Uterus (tissue), 4 donors: ENCODE results near the gene GRM8. TPM values are rescaled to one million over a fixed set of nuclear protein-coding genes. Genes with fewer than 3 reads are reported as not detected.

Experiments used
- DNase-seq, 2 donors: peaks; one replicate each; pipeline ENCODE4 v3.0.0-alpha.2; 2019 to 2020
- H3K27ac ChIP-seq, 2 donors: fragments of 200-600 bp; sonication (generic); 1 replicate in 1 of 2; 2 replicates in 1 of 2; pipeline ENCODE4 v1.5.1; 2016 to 2018
- H3K27me3 ChIP-seq, 2 donors: fragments of 200-600 bp; sonication (generic); one replicate each; pipeline ENCODE4 v1.5.1; 2018 to 2019; ENCODE audit warnings: control low read depth in 1 of 2
- H3K36me3 ChIP-seq, 2 donors: fragments of 200-600 bp; sonication (generic); one replicate each; pipeline ENCODE4 v1.5.1; 2019; ENCODE audit warnings: control low read depth in 1 of 2
- H3K4me1 ChIP-seq, 2 donors: fragments of 200-600 bp; sonication (generic); one replicate each; pipeline ENCODE4 v1.5.1; 2018 to 2019; ENCODE audit warnings: control low read depth in 1 of 2
- H3K4me3 ChIP-seq, 2 donors: fragments of 200-600 bp; sonication (generic); 1 replicate in 1 of 2; 2 replicates in 1 of 2; pipeline ENCODE4 v1.5.1; 2018 to 2019; ENCODE audit warnings: mild to moderate bottlenecking in 1 of 2
- H3K9me3 ChIP-seq, 2 donors: fragments of 200-600 bp; sonication (generic); one replicate each; pipeline ENCODE4 v1.5.1; 2019; ENCODE audit warnings: control low read depth in 1 of 2
- CTCF ChIP-seq, 4 experiments: fragments of 200-600 bp in 2 of 4; fragments of 450-650 bp in 2 of 4; sonication (generic) in 2 of 4; IDR thresholded peaks; one replicate each; pipeline ENCODE4 v1.5.1; 2016 to 2019; ENCODE audit warnings: antibody characterized with exemption in 4 of 4, mild to moderate bottlenecking in 2 of 4, moderate library complexity in 1 of 4
- POLR2A ChIP-seq, 2 donors: fragments of 450-650 bp; IDR thresholded peaks; one replicate each; pipeline ENCODE4 v1.6.1; 2016; ENCODE audit warnings: antibody characterized with exemption in 2 of 2, mild to moderate bottlenecking in 1 of 2, moderate library complexity in 1 of 2
- intact Hi-C: fragments of 100-400 bp; cut with DNase I; formaldehyde crosslinking; loops from one replicate; pipeline ENCODE4 v1.15.1; 2023; ENCODE audit warnings: low total_unique reads
- total RNA-seq, 4 donors: library from RNA; depleted of rRNA in 3 of 4; stranded (reverse); fragments of >200 nt in 3 of 4; gene quantifications; one replicate each; pipeline versions ENCODE4 v1.1.0 to v1.2.4, GENCODE V29; 2014 to 2023
- donor health status: DM: yes; HTN: yes; CAD: no.

The GRM8 gene
- total RNA-seq, 4 donors from 2014 or later = 3.9 TPM; not detected in 3

GRCh38 chr7:126716321-126716720, 536.4 kb downstream of the GRM8 start:
- Histone ChIP-seq H3K4me3 (no peak overlapping the region), H3K4me1 (no peaks in the 10 kb centered on the region), H3K36me3 (no peaks in the 10 kb centered on the region), H3K9me3 (no peaks in the 10 kb centered on the region), H3K27me3 (no peaks in the 10 kb centered on the region), H3K27ac (no peak overlapping the region)
- no peak for DNase-seq
- intact Hi-C loops = no loop called here
- TF ChIP-seq CTCF (IDR thresholded peaks at IDR 0.05) (no peak), POLR2A (IDR thresholded peaks at IDR 0.05) (no peak)

- Histone ChIP-seq H3K27me3 (no peaks in the 10 kb centered on the region), H3K9me3 (no peaks in the 10 kb centered on the region), H3K4me3 (no peak overlapping the region), H3K4me1 (no peaks in the 10 kb centered on the region), H3K27ac (no peak overlapping the region), H3K36me3 (no peaks in the 10 kb centered on the region)
- TF ChIP-seq CTCF (IDR thresholded peaks at IDR 0.05) (no peak), POLR2A (IDR thresholded peaks at IDR 0.05) (no peak)
- intact Hi-C loops = no loop called here
- DNase-seq = no peak
Observed at GRCh38 chr7:126715076-126715475, 537.7 kb downstream of the GRM8 start.

GRCh38 chr7:126702242-126703016, 550.3 kb downstream of the GRM8 start:
- intact Hi-C loops = no loop called here
- H3K27me3 ChIP-seq = no peaks in the 10 kb centered on the region
- no peaks in the 10 kb centered on the region for H3K36me3 ChIP-seq
- no peak overlapping the region for H3K27ac ChIP-seq
- H3K4me1 ChIP-seq = no peaks in the 10 kb centered on the region
- no peaks in the 10 kb centered on the region for H3K9me3 ChIP-seq
- TF ChIP-seq CTCF (IDR thresholded peaks at IDR 0.05) = no peak
- no peak for TF ChIP-seq POLR2A (IDR thresholded peaks at IDR 0.05)
- H3K4me3 ChIP-seq = no peak overlapping the region
- no peak for DNase-seq

GRCh38 chr7:126700807-126701604, 551.7 kb downstream of the GRM8 start:
- DNase-seq = no peak
- Histone ChIP-seq H3K27ac (no peak overlapping the region), H3K9me3 (no peaks in the 10 kb centered on the region), H3K36me3 (no peaks in the 10 kb centered on the region), H3K4me3 (no peak overlapping the region), H3K4me1 (no peaks in the 10 kb centered on the region), H3K27me3 (no peaks in the 10 kb centered on the region)
- intact Hi-C loops = no loop called here
- no peak for TF ChIP-seq CTCF (IDR thresholded peaks at IDR 0.05)
- TF ChIP-seq POLR2A (IDR thresholded peaks at IDR 0.05) = no peak

GRCh38 chr7:126699707-126700106, 553.0 kb downstream of the GRM8 start:
- H3K27me3 ChIP-seq = no peaks in the 10 kb centered on the region
- TF ChIP-seq CTCF (IDR thresholded peaks at IDR 0.05) = no peak
- TF ChIP-seq POLR2A (IDR thresholded peaks at IDR 0.05) = no peak
- H3K36me3 ChIP-seq = no peaks in the 10 kb centered on the region
- no peak for DNase-seq
- no peaks in the 10 kb centered on the region for H3K9me3 ChIP-seq
- H3K27ac ChIP-seq = no peak overlapping the region
- no peaks in the 10 kb centered on the region for H3K4me1 ChIP-seq
- H3K4me3 ChIP-seq = no peak overlapping the region
- intact Hi-C loops = no loop called here
